Mucosa of stomach (tissue), 1 donor: ENCODE measurements around the gene PLCH1.

Experiments
- H3K27me3 ChIP-seq: one replicate; pipeline ENCODE4 v1.7.0; 2013; ENCODE audit warnings: mild to moderate bottlenecking, low read length; ENCODE audit not compliant: control insufficient read depth, insufficient read depth
- H3K36me3 ChIP-seq: one replicate; pipeline ENCODE4 v1.7.0; 2013; ENCODE audit warnings: low read length; ENCODE audit not compliant: control insufficient read depth, insufficient read depth
- H3K4me1 ChIP-seq: one replicate; pipeline ENCODE4 v1.7.0; 2013; ENCODE audit warnings: mild to moderate bottlenecking, low read length; ENCODE audit not compliant: control insufficient read depth, insufficient read depth
- H3K4me3 ChIP-seq: one replicate; pipeline ENCODE4 v1.7.0; 2013; ENCODE audit warnings: low read length
- H3K9ac ChIP-seq: one replicate; pipeline ENCODE4 v1.7.0; 2013; ENCODE audit warnings: mild to moderate bottlenecking, low read length, moderate library complexity
- H3K9me3 ChIP-seq: one replicate; pipeline ENCODE4 v1.7.0; 2013; ENCODE audit warnings: mild to moderate bottlenecking, low read length, moderate library complexity; ENCODE audit not compliant: control insufficient read depth
- donor health status: Pancreatic carcinoma.

Gene PLCH1

GRCh38 chr3:155528579-155528978 is 216.3 kb downstream of the PLCH1 start:
- H3K4me1 ChIP-seq, result no peaks in the 10 kb centered on the region
- no peak overlapping the region for H3K9ac ChIP-seq
- H3K27me3 ChIP-seq, result no peaks in the 10 kb centered on the region
- H3K9me3 ChIP-seq, result no peaks in the 10 kb centered on the region
- H3K4me3 ChIP-seq, result no peak overlapping the region
- no peaks in the 10 kb centered on the region for H3K36me3 ChIP-seq

- Histone ChIP-seq H3K9ac (no peak overlapping the region), H3K4me1 (no peaks in the 10 kb centered on the region), H3K9me3 (no peaks in the 10 kb centered on the region), H3K36me3 (no peaks in the 10 kb centered on the region), H3K4me3 (no peak overlapping the region), H3K27me3 (no peaks in the 10 kb centered on the region)
Measured at GRCh38 chr3:155525324-155525833, 219.5 kb downstream of the PLCH1 start.

- Histone ChIP-seq H3K36me3 (no peaks in the 10 kb centered on the region), H3K4me3 (no peak overlapping the region), H3K9me3 (no peaks in the 10 kb centered on the region), H3K4me1 (no peaks in the 10 kb centered on the region), H3K27me3 (no peaks in the 10 kb centered on the region), H3K9ac (no peak overlapping the region)
Measured at GRCh38 chr3:155520463-155520862, 224.4 kb downstream of the PLCH1 start.

GRCh38 chr3:155519078-155519477 is 225.8 kb downstream of the PLCH1 start:
- no peak overlapping the region for H3K9ac ChIP-seq
- no peaks in the 10 kb centered on the region for H3K36me3 ChIP-seq
- no peaks in the 10 kb centered on the region for H3K4me1 ChIP-seq
- H3K4me3 ChIP-seq, result no peak overlapping the region
- no peaks in the 10 kb centered on the region for H3K27me3 ChIP-seq
- no peaks in the 10 kb centered on the region for H3K9me3 ChIP-seq

DNA sequence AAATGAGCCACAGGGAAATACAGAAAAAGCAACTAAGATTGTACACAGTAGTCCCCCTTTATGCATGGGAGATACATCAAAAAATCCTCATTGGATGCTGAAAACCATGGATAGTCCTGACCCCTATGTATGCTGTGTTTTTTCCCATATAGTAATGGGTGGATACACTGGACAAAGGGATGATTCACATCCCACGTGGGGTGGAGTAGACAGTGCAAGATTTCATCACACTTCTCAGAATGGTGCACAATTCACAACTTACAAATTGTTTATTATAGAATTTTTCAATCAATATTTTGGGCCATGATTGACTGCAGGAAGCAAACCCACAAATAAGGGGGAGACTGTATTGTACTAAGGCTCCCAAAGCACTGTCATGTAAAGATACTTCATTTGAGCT is 227.0 kb downstream of the PLCH1 start:
- H3K4me1 ChIP-seq, result no peaks in the 10 kb centered on the region
- H3K4me3 ChIP-seq, result no peak overlapping the region
- H3K9ac ChIP-seq, result no peak overlapping the region
- no peaks in the 10 kb centered on the region for H3K36me3 ChIP-seq
- H3K27me3 ChIP-seq, result no peaks in the 10 kb centered on the region
- no peaks in the 10 kb centered on the region for H3K9me3 ChIP-seq

DNA sequence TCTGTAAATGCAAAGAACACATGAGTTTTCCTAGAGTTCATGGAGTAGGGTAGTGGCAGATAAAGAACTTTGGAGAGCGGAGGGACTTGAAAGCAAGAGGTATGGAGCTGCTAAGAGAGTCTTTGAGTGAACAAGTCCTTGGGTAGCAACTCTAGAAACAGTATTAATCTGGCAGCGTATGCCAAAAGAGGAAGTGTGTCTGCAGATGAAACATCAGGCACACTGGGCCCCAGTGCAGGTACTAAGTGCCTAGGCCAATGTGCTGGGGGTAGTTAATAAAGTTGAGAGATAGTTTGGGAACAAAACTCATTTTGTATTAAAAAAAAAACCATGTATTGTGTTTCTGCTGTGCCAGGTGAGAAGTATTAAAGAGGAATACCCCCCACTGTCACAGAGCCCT is 228.4 kb downstream of the PLCH1 start:
- Histone ChIP-seq H3K9ac (no peak overlapping the region), H3K4me3 (no peak overlapping the region), H3K27me3 (no peaks in the 10 kb centered on the region), H3K4me1 (no peaks in the 10 kb centered on the region), H3K36me3 (no peaks in the 10 kb centered on the region), H3K9me3 (no peaks in the 10 kb centered on the region)

- Histone ChIP-seq H3K36me3 (no peaks in the 10 kb centered on the region), H3K9me3 (no peaks in the 10 kb centered on the region), H3K9ac (no peak overlapping the region), H3K27me3 (no peaks in the 10 kb centered on the region), H3K4me3 (no peak overlapping the region), H3K4me1 (no peaks in the 10 kb centered on the region)
Measured at GRCh38 chr3:155512867-155513261, 232.0 kb downstream of the PLCH1 start.

- Histone ChIP-seq H3K9ac (no peak overlapping the region), H3K4me3 (no peak overlapping the region), H3K9me3 (no peaks in the 10 kb centered on the region), H3K4me1 (no peaks in the 10 kb centered on the region), H3K27me3 (no peaks in the 10 kb centered on the region), H3K36me3 (no peaks in the 10 kb centered on the region)
Measured at GRCh38 chr3:155512175-155512866, 232.6 kb downstream of the PLCH1 start.

DNA sequence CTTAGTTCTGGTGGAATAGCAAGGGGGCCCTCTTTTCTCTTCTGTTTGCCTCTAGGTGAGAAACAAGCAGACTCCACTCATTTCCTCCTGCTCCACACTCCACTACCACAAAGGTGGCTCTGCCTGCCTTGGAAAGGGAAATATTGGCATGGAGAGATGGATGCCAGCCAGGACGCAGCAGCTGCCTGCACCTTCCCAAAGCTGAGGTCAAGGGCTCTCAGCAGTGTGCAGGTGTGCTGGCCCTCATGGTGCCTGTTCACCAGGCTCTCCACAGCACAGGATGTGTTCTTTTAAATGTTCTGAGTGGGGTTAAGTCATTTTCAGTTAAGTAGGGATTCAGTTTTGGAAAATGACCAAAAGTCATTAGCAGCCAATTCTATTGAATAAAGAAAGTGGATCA is 240.2 kb downstream of the PLCH1 start:
- Histone ChIP-seq H3K4me1 (no peaks in the 10 kb centered on the region), H3K4me3 (no peak overlapping the region), H3K9ac (no peak overlapping the region), H3K36me3 (no peaks in the 10 kb centered on the region), H3K9me3 (no peaks in the 10 kb centered on the region), H3K27me3 (no peaks in the 10 kb centered on the region)

GRCh38 chr3:155502630-155503029 is 242.2 kb downstream of the PLCH1 start:
- no peaks in the 10 kb centered on the region for H3K9me3 ChIP-seq

DNA sequence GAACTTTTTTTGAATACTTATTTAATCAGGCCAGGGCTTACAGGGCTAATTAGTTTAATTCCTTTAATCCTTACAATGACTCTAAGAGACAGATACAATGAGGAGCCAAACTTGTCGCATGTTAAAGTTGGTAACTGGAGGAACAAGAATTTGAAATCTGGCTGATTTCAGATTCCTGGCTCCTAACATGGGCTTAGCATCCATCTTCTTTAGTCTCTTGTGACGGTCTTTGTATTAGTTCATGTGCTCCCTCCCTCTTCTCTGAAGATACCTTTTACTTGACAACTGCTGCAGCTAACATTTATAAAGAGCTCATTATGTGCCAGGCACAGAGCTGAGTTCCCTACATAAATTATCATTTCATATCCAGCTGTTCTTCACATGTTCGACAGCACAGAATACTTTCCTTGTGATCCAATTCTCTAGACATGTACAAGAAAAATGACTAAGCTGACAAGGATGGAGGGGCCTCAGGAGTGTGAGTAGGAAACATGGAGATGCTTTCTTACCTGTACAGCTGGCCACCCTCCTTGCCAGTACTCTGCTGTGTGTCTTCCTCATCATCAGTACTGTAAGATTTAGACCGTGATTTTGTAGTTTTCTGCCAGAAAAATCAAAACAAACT is 244.6 kb downstream of the PLCH1 start:
- no peaks in the 10 kb centered on the region for H3K36me3 ChIP-seq
- no peaks in the 10 kb centered on the region for H3K4me1 ChIP-seq
- no peaks in the 10 kb centered on the region for H3K27me3 ChIP-seq
- no peak overlapping the region for H3K4me3 ChIP-seq
- no peaks in the 10 kb centered on the region for H3K9me3 ChIP-seq
- H3K9ac ChIP-seq, result no peak overlapping the region

More at GRCh38 chr3:155502630-155503029, 242.2 kb downstream of the PLCH1 start:
- Histone ChIP-seq H3K4me3 (no peak overlapping the region), H3K36me3 (no peaks in the 10 kb centered on the region), H3K9ac (no peak overlapping the region), H3K27me3 (no peaks in the 10 kb centered on the region), H3K4me1 (no peaks in the 10 kb centered on the region)

- H3K27me3 ChIP-seq, result no peaks in the 10 kb centered on the region
- no peaks in the 10 kb centered on the region for H3K4me1 ChIP-seq
- no peak overlapping the region for H3K9ac ChIP-seq
- no peak overlapping the region for H3K4me3 ChIP-seq
- H3K9me3 ChIP-seq, result no peaks in the 10 kb centered on the region
- H3K36me3 ChIP-seq, result no peaks in the 10 kb centered on the region
Measured at GRCh38 chr3:155497930-155498647, 246.8 kb downstream of the PLCH1 start.
